Hepatic stellate cell (primary cell): ENCODE results near the gene SLC35D1.

ENCODE experiments used
- DNase-seq: peaks from one replicate; pipeline ENCODE4 v3.0.0; 2011; ENCODE audit warnings: low spot score

The SLC35D1 gene

DNA sequence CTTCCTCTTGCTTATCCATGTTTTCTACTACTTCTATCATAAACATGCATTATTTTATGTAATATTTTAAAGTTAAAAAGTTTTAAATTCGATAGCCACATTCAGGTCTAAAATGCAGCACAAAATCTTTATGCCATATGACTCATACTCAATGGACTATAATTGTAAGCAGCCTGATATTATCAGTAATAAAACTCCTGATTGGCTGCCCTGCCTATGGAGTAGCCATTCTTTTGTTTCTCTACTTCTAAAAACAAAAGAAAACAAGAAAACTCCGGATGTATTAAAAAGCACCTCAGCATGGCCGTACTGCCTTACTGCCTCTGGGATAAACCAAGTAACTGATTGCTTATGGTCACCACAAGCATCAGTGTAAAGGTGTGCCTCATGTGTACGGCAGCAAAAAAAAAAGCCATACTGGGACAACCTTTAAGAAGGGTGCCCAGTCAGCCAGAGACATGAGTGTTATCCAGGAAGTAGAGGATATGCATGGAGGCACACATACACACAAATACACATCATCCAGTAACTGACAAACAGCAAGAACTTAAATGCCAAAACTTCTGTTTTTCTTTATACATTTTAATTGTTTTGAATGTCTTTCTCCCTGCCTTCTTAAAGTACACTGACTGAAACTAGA, 9.2 kb downstream of the SLC35D1 start:
- no peak for DNase-seq

DNA sequence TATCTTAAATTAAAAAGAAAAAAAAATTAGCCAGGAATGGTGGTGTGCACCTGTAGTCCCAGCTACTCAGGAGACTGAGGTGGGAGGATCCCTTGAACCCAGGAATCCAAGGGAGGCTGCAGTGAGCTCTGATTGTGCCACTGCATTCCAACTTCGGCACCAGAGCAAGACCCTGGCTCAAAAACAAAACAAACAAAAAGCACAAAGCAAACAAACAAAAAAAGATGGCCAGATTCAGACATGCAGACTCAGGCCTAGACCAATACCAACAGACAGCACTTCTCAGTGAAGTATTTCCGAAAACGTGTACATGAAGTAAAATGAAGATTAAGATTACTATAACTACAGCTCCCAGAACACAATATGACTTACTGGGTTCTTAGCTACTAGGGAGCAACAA, 10.6 kb downstream of the SLC35D1 start:
- DNase-seq, result no peak

- peak; percentile 22 for DNase-seq
Measured at GRCh38 chr1:67041841-67042503, 12.0 kb downstream of the SLC35D1 start.

DNA sequence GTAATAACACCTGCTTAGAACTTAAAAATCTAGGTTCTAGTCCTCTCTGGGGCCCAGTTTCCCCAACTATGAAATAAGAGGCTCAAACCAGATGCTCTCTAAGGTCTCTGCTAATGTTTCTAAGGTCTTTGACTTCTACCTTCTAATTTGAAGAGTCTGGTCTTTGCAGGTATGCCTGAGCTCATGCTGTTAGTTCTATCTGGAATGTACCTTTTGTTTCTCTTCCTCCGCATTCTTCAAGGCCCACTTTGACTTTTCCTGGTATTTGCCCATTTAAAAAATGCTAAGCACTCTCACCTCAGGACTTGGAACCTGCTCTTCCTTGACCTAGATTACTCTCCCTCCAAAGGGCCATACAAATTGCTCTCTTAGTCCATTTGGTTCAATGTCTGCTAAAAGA, 13.5 kb downstream of the SLC35D1 start:
- DNase-seq, result no peak

- DNase-seq, result no peak
Measured at GRCh38 chr1:67031859-67032247, 22.1 kb downstream of the SLC35D1 start.

- DNase-seq, result no peak
Measured at GRCh38 chr1:67031121-67031858, 22.7 kb downstream of the SLC35D1 start.

DNA sequence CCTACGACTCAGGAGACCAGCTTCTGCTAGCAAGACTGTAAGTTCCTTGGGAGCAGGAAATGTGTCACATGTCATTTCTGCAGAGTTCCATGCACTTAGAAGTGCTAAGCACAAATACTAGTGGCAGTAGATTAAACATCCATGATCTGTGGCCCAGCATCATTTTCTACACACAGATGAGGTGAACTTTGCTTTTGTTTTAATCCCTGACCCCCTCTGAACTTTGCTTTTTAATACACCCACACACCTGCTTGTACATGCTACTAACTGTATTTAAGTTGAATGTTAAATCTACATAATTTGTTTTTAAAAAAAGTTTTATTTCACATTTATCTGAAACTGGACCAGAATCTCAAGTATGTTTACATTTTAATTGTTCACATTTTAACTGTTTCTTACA, 24.5 kb downstream of the SLC35D1 start:
- no peak for DNase-seq

GRCh38 chr1:67020765-67021164, 33.2 kb downstream of the SLC35D1 start:
- no peak for DNase-seq

GRCh38 chr1:67020304-67020703, 33.6 kb downstream of the SLC35D1 start:
- no peak for DNase-seq

DNA sequence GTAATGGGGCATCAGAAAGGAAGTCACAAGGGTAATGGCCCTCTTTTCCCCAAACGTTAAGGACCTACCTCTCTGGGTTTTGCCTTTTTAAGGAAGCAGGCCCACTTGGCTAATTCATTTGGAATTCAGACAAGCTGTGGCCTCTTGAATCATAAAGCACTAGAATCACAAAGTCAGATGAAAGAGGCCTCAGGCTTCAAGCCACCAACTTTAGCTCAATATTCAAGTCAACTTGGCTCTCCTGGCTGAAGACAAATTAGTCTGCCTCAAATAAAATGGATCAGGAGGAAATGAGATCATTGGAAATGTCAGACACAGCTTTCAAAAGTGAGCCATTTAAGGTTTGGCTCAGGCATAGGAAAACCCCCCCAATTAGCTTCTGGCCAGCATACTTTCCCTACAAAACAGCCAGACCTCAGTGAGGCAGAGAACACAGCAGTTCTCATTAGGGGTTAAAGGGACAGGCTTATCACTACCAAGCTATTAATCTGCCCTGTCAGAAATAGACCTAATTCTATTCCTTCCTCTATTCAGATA, 34.3 kb downstream of the SLC35D1 start:
- DNase-seq, result peak; percentile 17

DNA sequence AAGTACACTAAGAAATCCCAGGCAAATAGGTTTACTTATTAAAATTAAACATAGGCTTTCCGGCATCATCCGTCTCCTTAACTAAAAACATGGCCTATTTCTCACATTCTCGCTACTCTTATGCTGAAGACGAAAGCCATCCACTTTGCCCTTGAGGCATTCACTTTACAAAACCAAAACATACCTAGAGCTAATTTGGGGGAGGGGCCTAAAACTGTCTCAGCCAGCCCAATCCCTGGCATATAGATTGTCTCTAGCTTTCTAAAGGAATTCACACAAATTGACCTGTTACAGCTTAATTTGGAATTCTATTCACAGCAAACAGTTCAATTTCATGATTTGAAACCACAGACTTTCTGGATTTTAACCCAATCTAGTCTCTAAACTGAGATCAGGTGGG, 34.8 kb downstream of the SLC35D1 start:
- no peak for DNase-seq

DNA sequence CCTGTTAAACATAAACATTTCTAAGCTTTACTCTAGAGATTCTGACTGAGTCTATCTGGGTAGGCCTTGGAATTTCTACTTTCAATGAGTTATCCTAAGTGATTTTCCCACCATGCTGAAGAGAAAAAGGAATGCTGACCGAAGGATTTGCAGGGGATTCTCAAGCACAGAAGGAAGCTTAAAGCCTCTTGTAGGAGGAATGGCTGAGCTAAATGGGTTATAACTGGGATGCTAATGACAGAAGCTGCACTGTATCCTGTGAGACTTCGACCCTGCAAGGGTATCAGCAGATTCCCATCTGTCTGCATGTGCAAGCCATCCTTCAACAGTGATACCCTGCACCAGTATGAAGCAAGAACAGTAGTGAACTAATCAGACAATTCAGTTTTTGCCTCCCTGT, 35.4 kb downstream of the SLC35D1 start:
- no peak for DNase-seq

GRCh38 chr1:67013573-67013972, 40.4 kb downstream of the SLC35D1 start:
- DNase-seq, result peak; percentile 13

DNA sequence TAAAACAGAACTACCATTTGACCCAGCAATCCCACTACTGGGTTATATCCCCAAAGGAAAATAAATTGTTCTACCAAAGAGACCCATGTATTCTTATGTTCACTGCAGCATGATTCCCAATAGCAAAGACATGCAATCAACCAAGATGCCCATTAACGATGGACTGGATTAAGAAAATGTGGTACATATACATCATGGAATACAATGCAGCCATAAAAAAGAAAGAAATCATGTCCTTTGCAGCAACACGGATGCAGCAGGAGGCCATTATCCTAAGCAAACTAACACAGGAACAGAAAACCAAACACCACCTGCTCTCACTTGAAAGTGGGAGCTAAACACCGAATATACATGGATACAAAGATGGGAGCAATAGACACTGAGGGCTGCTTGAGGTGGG, 44.2 kb downstream of the SLC35D1 start:
- DNase-seq, result no peak

GRCh38 chr1:67005068-67005467, 48.9 kb downstream of the SLC35D1 start:
- DNase-seq, result no peak

- DNase-seq, result no peak
Measured at GRCh38 chr1:67004176-67004575, 49.8 kb downstream of the SLC35D1 start.

GRCh38 chr1:67001682-67002425, 52.1 kb downstream of the SLC35D1 start:
- no peak for DNase-seq

- no peak for DNase-seq
Measured at GRCh38 chr1:66999640-67000400, 54.1 kb downstream of the SLC35D1 start.

DNA sequence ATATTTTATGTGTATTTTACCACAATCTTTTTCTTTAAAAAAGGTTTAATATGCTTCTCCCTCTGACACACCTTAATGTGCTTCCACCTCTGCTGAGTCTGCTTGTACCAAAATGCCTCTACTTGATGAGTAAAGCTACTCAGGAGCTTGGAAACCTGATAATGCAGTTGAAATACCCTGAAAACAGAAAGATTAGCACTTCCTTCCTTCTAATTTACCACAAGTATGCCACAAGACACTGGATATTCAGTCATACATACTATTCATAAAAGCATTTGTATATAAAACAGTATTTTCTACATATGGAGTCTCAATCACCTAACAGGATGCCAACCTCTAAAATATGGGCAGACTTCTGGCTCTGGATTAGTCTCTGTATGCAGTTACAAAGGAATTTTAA, 55.0 kb downstream of the SLC35D1 start:
- no peak for DNase-seq

DNA sequence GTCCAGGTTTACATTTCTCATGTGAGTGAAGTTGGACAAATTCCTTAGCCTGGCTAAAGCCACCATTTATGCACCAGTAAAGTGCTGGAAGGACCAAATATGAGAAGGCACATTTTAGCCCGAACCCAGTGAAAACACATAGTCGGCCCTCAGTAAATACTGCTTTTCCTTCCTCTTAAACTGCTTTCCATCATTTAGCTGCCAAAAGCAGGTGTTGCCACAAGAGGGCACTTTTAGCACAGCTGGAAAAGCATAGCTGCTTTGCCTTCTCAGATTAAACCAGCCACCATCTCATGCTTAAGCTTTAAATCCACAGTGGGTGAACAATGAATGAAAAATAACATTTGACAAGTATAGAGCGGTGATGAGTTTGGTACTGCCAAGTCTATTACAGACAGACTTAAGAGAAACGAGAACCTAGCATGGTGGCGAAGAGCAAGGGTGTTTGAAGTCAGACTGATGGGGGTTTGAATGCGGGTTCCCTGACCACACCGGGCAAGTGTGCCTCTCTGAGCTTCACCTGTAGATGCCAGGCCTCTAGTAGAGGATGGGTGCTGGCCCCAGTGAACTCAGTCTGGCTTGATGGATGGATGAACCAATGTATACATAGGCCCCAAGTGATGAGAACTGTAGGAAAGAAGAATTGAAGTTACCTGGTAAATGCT, 57.8 kb downstream of the SLC35D1 start:
- DNase-seq, result peak; percentile 34

GRCh38 chr1:66993076-66993475, 60.9 kb downstream of the SLC35D1 start:
- DNase-seq, result no peak
